SK-N-MC (cell line): ENCODE measurements around the gene ZNF750.

Experiments used
- EZH2 ChIP-seq: fragments of 200-600 bp; sonication (generic); IDR thresholded peaks from one replicate; pipeline ENCODE4 v1.6.1; 2017; ENCODE audit warnings: antibody characterized with exemption
- FOXP2 ChIP-seq: optimal IDR thresholded peaks from 2 replicates; pipeline ENCODE3; 2011; ENCODE audit warnings: mild to moderate bottlenecking, moderate library complexity; ENCODE audit not compliant: insufficient read depth; ENCODE audit errors: extremely low read length, control extremely low read depth
- POLR2AphosphoS5 ChIP-seq: IDR thresholded peaks from 2 replicates; pipeline ENCODE4 v1.6.1; 2012; ENCODE audit warnings: mild to moderate bottlenecking, low read depth, low read length, borderline replicate concordance

DNA sequence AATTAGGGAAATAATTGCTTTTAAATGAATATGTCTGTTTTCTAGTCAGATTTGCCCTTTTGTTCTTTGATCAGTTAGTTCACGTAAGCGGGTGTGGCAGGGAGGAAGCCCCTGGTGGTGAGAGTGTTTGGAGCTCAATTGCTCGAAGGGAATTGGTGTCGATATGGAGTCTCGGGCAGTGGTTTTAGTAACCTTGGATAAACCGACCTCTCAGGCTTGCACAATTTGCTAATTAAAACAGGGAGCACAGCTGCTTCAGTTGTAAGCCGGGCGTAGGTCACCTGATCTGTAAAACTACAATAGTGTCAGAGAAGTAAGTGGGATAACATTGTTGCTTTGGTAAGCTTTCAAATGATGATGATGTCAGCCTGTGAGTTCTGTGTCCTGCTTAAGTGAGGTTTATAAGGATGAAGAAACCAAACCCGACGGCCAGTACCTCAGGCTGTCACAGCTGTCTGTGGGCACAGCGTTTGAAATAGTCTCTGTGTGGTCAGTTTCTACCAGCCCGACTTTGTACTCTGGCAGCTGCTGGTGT is 2.9 kb downstream of the ZNF750 start:
- TF ChIP-seq EZH2 (no peak), POLR2AphosphoS5 (no peak), FOXP2 (no peak)
